Cardiac muscle cell (in vitro differentiated cells and primary cell): ENCODE measurements around the gene IL1RAPL2. TPM values are rescaled to one million over a fixed set of nuclear protein-coding genes. Genes with fewer than 3 reads are reported as not detected.

Experiments used
- DNase-seq, 2 donors: peaks; one replicate each; pipeline versions ENCODE4 v3.0.0 to v3.0.0-alpha.2; 2010 to 2017; ENCODE audit warnings: low read depth in 1 of 2, low spot score in 1 of 2
- H3K27ac ChIP-seq: fragments of 200-600 bp; sonication (generic); 2 replicates; pipeline ENCODE4 v1.5.1; 2016
- H3K27me3 ChIP-seq: fragments of 200-600 bp; sonication (generic); 2 replicates; pipeline ENCODE4 v1.6.0; 2016; ENCODE audit warnings: control low read depth
- H3K36me3 ChIP-seq: fragments of 200-600 bp; sonication (generic); 2 replicates; pipeline ENCODE4 v1.5.1; 2016; ENCODE audit warnings: control low read depth
- H3K4me1 ChIP-seq: fragments of 200-600 bp; sonication (generic); 2 replicates; pipeline ENCODE4 v1.8.1; 2017; ENCODE audit warnings: low read depth, mild to moderate bottlenecking, mixed run types
- H3K4me3 ChIP-seq: fragments of 200-600 bp; sonication (generic); 2 replicates; pipeline ENCODE4 v1.5.1; 2016; ENCODE audit warnings: mild to moderate bottlenecking
- H3K9me3 ChIP-seq: fragments of 200-600 bp; sonication (generic); 2 replicates; pipeline ENCODE4 v1.5.1; 2017; ENCODE audit warnings: low read depth, mild to moderate bottlenecking, control low read depth
- CTCF ChIP-seq: IDR thresholded peaks from 2 replicates; pipeline ENCODE4 v1.5.1; 2012; ENCODE audit warnings: low read depth, mild to moderate bottlenecking, low read length
- polyA plus RNA-seq: library from polyadenylated mRNA; unstranded; fragments of >200 nt; fragmentation: Nextera tagmentation; extraction: Ambion mirVana; gene quantifications from 2 replicates; pipeline ENCODE4 v1.2.1, GENCODE V29; 2016
- total RNA-seq: library from RNA; depleted of rRNA; stranded (reverse); fragments of >200 nt; gene quantifications from 2 replicates; pipeline ENCODE4 v1.2.3, GENCODE V29; 2016

Gene IL1RAPL2
- total and polyA plus RNA-seq, 2 experiments from 2014 or later: not detected

GRCh38 chrX:104918122-104918521 is 352.1 kb downstream of the IL1RAPL2 start:
- Histone ChIP-seq H3K9me3 (no peaks in the 10 kb centered on the region), H3K27ac (no peak overlapping the region), H3K4me3 (no peak overlapping the region), H3K4me1 (peaks cover 1% of the 10 kb centered on the region), H3K36me3 (no peaks in the 10 kb centered on the region), H3K27me3 (no peaks in the 10 kb centered on the region)
- no peak for DNase-seq
- no peak for TF ChIP-seq CTCF

GRCh38 chrX:104921584-104922205 is 355.7 kb downstream of the IL1RAPL2 start:
- Histone ChIP-seq H3K9me3 (no peaks in the 10 kb centered on the region), H3K4me3 (no peak overlapping the region), H3K4me1 (no peaks in the 10 kb centered on the region), H3K27me3 (no peaks in the 10 kb centered on the region), H3K36me3 (no peaks in the 10 kb centered on the region), H3K27ac (no peak overlapping the region)
- DNase-seq: no peak
- no peak for TF ChIP-seq CTCF

GRCh38 chrX:104922206-104922621 is 356.2 kb downstream of the IL1RAPL2 start:
- H3K4me3 ChIP-seq: no peak overlapping the region
- no peaks in the 10 kb centered on the region for H3K36me3 ChIP-seq
- H3K4me1 ChIP-seq: no peaks in the 10 kb centered on the region
- TF ChIP-seq CTCF: peak; percentile 96
- H3K27me3 ChIP-seq: no peaks in the 10 kb centered on the region
- H3K9me3 ChIP-seq: no peaks in the 10 kb centered on the region
- DNase-seq: peak; percentile 75
- H3K27ac ChIP-seq: no peak overlapping the region

GRCh38 chrX:104929324-104929723 is 363.3 kb downstream of the IL1RAPL2 start:
- TF ChIP-seq CTCF: no peak
- Histone ChIP-seq H3K36me3 (no peaks in the 10 kb centered on the region), H3K4me1 (no peaks in the 10 kb centered on the region), H3K27me3 (no peaks in the 10 kb centered on the region), H3K4me3 (no peak overlapping the region), H3K27ac (no peak overlapping the region), H3K9me3 (no peaks in the 10 kb centered on the region)
- DNase-seq: no peak

- Histone ChIP-seq H3K27ac (no peak overlapping the region), H3K4me1 (no peaks in the 10 kb centered on the region), H3K27me3 (no peaks in the 10 kb centered on the region), H3K9me3 (no peaks in the 10 kb centered on the region), H3K4me3 (no peak overlapping the region), H3K36me3 (no peaks in the 10 kb centered on the region)
- no peak for DNase-seq
- no peak for TF ChIP-seq CTCF
Measured at GRCh38 chrX:104935581-104935980, 369.6 kb downstream of the IL1RAPL2 start.

- no peak for TF ChIP-seq CTCF
- Histone ChIP-seq H3K4me1 (no peaks in the 10 kb centered on the region), H3K4me3 (no peak overlapping the region), H3K36me3 (no peaks in the 10 kb centered on the region), H3K27ac (no peak overlapping the region), H3K9me3 (no peaks in the 10 kb centered on the region), H3K27me3 (no peaks in the 10 kb centered on the region)
- DNase-seq: no peak
Measured at GRCh38 chrX:104953251-104953650, 387.3 kb downstream of the IL1RAPL2 start.
